ENCODE measurements around the gene MUC5B. TPM values are rescaled to one million over a fixed set of nuclear protein-coding genes. Genes with fewer than 3 reads are reported as not detected.

MUC5B gene
- total and polyA plus RNA-seq, 2 of the 13 experiments (the other 11 are each of a cell fraction or from before 2014, with no cell fraction given): 0.01 TPM; not detected in 1

- TF ChIP-seq, protein P1, sequence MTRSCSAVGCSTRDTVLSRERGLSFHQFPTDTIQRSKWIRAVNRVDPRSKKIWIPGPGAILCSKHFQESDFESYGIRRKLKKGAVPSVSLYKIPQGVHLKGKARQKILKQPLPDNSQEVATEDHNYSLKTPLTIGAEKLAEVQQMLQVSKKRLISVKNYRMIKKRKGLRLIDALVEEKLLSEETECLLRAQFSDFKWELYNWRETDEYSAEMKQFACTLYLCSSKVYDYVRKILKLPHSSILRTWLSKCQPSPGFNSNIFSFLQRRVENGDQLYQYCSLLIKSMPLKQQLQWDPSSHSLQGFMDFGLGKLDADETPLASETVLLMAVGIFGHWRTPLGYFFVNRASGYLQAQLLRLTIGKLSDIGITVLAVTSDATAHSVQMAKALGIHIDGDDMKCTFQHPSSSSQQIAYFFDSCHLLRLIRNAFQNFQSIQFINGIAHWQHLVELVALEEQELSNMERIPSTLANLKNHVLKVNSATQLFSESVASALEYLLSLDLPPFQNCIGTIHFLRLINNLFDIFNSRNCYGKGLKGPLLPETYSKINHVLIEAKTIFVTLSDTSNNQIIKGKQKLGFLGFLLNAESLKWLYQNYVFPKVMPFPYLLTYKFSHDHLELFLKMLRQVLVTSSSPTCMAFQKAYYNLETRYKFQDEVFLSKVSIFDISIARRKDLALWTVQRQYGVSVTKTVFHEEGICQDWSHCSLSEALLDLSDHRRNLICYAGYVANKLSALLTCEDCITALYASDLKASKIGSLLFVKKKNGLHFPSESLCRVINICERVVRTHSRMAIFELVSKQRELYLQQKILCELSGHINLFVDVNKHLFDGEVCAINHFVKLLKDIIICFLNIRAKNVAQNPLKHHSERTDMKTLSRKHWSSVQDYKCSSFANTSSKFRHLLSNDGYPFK (CRISPR knock-in tag; IDR thresholded peaks at IDR 0.05; ENCODE audit: borderline replicate concordance): no peak
- TF ChIP-seq ZC3H4 (CRISPR knock-in tag; IDR thresholded peaks at IDR 0.05; ENCODE audit: borderline replicate concordance) (no peak), MXI1 (IDR thresholded peaks at IDR 0.05; ENCODE audit: borderline replicate concordance, low read depth, low read length) (peak; percentile 71; the same call in 1 of the 3 replicates), HBP1 (CRISPR knock-in tag; IDR thresholded peaks at IDR 0.05; ENCODE audit: low read depth) (peak; percentile 82; the same call in 1 of the 2 replicates), MIXL1 (CRISPR knock-in tag; IDR thresholded peaks at IDR 0.05) (peak; percentile 70), ZNF33A (CRISPR knock-in tag; IDR thresholded peaks at IDR 0.05; ENCODE audit: borderline replicate concordance) (no peak), PREB (CRISPR knock-in tag; IDR thresholded peaks at IDR 0.05) (no peak), CBX2 (IDR thresholded peaks at IDR 0.05; ENCODE audit: low read depth, low read length) (no peak), CBX2 (CRISPR knock-in tag; IDR thresholded peaks at IDR 0.05; ENCODE audit: low read depth) (no peak), SMYD3 (CRISPR knock-in tag; IDR thresholded peaks at IDR 0.05) (no peak), CCDC6 (CRISPR knock-in tag; IDR thresholded peaks at IDR 0.05) (no peak), MYNN (CRISPR knock-in tag; IDR thresholded peaks at IDR 0.05; ENCODE audit: low read depth) (0 out of 2 replicates have a peak, but pooled peaks have one; percentile 18), SETDB1 (CRISPR knock-in tag; IDR thresholded peaks at IDR 0.05; ENCODE audit: borderline replicate concordance) (no peak)
- TF ChIP-seq, protein P2, sequence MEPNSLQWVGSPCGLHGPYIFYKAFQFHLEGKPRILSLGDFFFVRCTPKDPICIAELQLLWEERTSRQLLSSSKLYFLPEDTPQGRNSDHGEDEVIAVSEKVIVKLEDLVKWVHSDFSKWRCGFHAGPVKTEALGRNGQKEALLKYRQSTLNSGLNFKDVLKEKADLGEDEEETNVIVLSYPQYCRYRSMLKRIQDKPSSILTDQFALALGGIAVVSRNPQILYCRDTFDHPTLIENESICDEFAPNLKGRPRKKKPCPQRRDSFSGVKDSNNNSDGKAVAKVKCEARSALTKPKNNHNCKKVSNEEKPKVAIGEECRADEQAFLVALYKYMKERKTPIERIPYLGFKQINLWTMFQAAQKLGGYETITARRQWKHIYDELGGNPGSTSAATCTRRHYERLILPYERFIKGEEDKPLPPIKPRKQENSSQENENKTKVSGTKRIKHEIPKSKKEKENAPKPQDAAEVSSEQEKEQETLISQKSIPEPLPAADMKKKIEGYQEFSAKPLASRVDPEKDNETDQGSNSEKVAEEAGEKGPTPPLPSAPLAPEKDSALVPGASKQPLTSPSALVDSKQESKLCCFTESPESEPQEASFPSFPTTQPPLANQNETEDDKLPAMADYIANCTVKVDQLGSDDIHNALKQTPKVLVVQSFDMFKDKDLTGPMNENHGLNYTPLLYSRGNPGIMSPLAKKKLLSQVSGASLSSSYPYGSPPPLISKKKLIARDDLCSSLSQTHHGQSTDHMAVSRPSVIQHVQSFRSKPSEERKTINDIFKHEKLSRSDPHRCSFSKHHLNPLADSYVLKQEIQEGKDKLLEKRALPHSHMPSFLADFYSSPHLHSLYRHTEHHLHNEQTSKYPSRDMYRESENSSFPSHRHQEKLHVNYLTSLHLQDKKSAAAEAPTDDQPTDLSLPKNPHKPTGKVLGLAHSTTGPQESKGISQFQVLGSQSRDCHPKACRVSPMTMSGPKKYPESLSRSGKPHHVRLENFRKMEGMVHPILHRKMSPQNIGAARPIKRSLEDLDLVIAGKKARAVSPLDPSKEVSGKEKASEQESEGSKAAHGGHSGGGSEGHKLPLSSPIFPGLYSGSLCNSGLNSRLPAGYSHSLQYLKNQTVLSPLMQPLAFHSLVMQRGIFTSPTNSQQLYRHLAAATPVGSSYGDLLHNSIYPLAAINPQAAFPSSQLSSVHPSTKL (CRISPR knock-in tag; IDR thresholded peaks at IDR 0.05): peak; percentile 83
- TF ChIP-seq, protein P3, sequence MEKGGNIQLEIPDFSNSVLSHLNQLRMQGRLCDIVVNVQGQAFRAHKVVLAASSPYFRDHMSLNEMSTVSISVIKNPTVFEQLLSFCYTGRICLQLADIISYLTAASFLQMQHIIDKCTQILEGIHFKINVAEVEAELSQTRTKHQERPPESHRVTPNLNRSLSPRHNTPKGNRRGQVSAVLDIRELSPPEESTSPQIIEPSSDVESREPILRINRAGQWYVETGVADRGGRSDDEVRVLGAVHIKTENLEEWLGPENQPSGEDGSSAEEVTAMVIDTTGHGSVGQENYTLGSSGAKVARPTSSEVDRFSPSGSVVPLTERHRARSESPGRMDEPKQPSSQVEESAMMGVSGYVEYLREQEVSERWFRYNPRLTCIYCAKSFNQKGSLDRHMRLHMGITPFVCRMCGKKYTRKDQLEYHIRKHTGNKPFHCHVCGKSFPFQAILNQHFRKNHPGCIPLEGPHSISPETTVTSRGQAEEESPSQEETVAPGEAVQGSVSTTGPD (CRISPR knock-in tag; IDR thresholded peaks at IDR 0.05): no peak
Observed at GRCh38 chr11:1298695-1299492, 76.0 kb downstream of the MUC5B start (continued).

Data from HepG2 (cell line).